Measurements from ENCODE around the gene PNLIPRP2.

The PNLIPRP2 gene
- total RNA-seq: 0 to 0.66 (median 0) reads per million in 17 experiments

GRCh38 chr10:116620423-116621400, at the start of gene PNLIPRP2:
PNLIPRP2 (plus strand) TSS chr10:116620953.
- no peak for DNase-seq

DNA sequence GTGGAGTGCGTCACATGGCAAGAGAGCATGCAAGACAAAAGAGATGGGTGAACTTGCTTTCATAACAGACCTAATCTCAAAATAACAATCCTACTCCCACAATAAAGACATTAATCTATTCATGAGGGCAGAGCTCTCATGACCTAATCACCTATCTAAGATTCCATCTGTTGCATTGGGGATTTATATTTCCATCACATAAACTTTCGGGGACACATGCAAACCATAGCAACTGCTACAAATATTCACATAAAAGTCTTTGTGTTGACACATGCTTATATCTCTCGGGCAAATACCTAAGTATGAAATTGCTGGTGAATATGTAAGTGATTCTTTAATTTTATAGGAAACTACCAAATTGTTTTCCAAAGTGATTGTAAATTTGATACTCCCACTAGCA, 46.0 kb upstream of the PNLIPRP2 start:
- DNase-seq: no peak

- no peak for DNase-seq
These were observed 32.7 kb upstream of the PNLIPRP2 start for GRCh38 chr10:116587878-116588591.

DNA sequence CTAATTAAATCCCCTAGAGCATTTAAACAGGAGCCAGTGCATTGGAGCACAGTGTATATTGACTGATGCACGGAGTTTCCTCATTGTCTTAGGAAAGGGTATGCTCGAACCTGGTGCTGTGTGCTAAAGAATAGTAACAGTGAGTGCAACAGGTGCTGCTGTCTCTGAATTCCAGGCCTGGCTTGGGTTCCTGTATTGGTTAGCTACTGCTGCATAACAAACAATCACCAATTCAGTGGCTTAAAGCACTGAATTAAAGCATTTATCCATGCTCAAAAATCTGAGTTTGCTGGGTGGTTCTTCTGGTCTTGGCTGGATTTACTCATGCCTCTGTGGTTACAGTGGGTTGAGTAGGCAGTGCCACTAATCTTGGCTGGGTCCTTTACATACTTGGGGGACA, 31.8 kb upstream of the PNLIPRP2 start:
- no peak for DNase-seq

DNA sequence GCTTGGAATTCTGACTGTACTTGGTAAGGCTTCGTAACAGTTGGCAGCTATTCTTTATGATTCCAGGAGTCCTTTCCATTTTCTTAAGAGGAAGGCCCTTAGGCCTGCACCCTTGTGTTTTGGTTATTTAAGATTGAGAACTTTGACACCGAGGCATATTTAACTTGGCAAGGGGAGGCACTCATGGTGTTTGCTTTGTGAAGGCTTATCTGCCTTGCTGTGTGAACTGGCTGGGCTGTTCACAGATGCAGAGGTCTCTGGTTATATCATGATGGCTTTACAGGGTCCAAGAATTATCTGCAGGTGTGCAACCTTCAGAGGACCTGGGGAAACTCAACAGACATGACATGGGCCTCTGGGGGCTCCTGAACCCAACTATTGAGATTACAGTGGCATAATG, 30.8 kb upstream of the PNLIPRP2 start:
- DNase-seq: no peak

DNA sequence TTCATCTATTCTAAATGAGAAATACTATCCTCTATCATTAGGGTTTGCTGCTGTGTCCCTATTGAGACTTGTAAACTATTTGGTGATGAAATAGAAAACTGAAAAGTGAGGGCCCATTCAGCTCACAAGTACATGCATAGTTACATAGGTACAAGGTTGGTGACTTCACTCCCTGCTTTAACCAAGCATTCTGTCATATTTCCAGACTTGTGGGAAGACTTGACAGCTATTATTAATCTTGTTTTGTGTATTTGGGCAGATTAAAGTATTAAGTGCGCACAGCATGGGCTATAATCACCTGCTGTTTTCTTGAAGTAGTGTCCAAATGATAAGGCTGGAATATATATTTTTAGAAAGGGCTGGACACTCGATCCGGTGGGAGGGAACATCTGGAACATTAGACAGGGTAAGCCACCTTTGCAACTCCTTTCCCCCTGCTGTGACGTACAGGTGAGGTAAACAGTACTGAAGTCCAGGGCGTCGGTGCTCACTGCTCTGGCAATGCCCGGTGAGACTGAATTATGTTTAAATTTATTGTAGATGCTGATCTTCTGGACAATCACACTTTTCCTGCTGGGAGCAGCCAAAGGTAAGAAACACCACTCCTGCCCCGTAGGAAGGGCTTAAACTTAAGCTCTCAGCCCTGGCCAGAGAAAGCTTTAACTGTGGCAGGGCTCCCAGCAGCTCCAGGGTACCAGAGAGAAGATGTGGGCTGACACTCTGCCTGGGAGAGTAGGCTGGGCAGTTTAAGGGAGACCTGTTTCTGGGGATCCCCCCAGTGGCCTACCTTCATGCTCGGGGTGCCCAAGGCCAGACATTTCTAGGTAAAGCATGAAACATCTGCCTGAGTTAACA, 29.9 kb upstream of the PNLIPRP2 start, which contains the start of gene PNLIPRP1:
PNLIPRP1 (plus strand) TSS at position 370 of the 855 bp plus-strand sequence; CDS start at position 541, 171 bp downstream.
- no peak for DNase-seq

GRCh38 chr10:116593139-116593740, 27.5 kb upstream of the PNLIPRP2 start:
- no peak for DNase-seq

DNA sequence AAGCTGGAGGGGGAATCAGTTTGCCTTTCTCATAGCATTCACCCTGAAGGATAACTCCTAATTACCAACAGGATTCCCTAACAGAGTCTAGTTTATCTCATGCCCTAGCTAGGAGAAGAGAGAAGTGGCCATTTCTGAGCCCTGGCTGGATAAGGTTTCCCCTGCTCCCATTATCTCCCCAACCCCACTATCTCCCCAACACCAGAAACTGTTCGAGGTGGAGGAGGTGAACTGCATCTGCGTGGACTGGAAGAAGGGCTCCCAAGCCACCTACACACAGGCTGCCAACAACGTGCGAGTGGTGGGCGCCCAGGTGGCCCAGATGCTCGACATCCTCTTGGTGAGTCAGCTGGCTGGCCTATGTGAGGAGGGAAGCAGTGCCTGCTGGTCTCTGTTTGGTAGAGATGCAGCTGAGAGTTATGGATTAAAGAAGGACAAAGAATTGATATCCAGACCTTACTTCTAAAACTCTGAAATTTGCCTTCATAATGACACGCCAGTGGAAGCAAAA, 26.2 kb upstream of the PNLIPRP2 start:
- DNase-seq: no peak

GRCh38 chr10:116596062-116596461, 24.7 kb upstream of the PNLIPRP2 start:
- DNase-seq: no peak

DNA sequence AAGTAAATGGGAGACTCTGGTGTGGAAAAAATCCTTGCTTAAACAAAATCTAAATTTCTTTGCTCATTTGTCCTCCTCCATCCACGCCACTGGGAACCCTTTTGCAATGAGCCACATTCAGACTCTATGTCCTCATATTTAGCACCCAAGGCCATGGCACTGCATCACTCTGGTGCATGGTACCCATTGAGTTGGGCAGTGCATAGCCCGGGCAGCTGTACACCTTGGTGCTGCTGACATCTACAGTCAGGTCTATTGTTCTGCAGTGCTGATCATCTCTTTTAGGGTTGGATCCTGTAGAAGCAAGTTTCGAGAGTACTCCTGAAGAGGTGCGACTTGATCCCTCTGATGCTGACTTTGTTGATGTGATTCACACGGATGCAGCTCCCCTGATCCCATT, 23.2 kb upstream of the PNLIPRP2 start:
- DNase-seq: no peak

DNA sequence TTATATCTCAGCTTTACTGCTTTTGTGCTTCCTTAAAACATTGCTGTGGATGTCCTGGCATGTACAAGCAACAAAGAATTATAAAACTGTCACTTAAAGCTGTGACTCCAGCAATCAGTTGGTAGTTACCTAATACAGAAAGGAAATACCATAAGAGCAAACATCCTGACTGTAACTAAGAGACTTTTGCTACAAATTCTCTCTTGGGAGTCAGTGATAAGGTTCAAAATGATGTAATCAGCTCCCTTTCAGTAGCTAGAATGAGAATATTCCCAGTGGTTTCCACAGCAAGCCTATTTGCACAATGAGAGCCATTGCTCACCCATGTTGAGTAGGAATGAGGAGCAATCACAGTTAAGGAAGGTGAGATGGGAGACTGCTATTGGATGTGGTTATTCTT, 22.4 kb upstream of the PNLIPRP2 start:
- DNase-seq: no peak

DNA sequence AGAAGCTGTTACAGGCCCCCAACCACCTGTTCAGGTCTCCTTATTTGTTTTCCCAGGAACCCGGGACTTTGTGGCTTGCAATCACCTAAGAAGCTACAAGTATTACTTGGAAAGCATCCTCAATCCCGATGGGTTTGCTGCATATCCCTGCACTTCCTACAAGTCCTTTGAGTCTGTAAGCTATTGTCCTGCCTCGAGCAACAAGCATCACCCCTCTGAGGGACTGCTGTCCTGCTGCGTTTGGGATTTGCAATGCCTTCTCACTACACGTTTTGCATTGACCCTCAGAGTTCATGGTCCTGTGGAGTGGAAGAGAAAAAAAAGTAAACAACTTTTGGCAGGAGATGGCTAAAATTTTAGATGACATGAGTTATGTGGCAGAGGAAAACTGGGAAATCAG, 20.8 kb upstream of the PNLIPRP2 start:
- no peak for DNase-seq

GRCh38 chr10:116602648-116603400, 17.9 kb upstream of the PNLIPRP2 start:
- no peak for DNase-seq

- no peak for DNase-seq
These were observed 14.7 kb upstream of the PNLIPRP2 start for GRCh38 chr10:116606061-116606483.

GRCh38 chr10:116607336-116607735, 13.4 kb upstream of the PNLIPRP2 start:
- no peak for DNase-seq

GRCh38 chr10:116608686-116609594, 11.8 kb upstream of the PNLIPRP2 start:
- DNase-seq: no peak

DNA sequence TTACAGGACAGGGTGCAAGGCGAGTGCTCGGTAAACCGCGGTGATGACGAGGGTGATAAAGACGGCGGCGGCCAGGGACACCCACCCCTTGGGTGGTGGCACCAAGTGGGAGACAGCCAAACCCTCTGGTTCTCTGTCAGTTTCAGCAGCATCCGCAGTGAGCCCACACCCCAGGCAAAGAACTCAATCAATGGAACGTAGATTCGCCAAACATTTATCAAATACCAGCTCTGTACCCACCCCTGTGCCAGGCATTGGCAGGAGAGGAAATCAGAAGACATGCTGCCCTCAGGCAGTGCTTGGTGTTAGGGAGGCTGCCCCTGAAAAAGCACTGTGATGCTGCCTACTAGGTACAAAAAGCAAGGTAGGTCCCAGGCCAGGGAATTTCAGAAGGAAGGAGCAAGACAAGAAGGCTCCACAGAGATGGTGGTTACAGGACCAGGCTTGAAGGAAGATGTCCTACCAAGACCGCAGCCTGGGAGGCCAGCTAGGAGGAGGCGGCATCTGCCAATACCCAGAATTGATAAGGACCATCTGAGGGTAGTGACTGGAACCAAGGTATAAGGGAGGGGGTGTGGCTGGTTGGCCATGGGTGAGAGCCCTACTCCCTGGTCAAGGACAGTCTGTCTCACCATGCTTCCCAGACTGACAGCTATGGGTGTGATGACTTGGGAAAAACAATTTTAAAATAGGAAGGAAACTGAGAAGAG, 10.2 kb upstream of the PNLIPRP2 start:
- no peak for DNase-seq

- DNase-seq: no peak
These were observed 9.6 kb upstream of the PNLIPRP2 start for GRCh38 chr10:116611153-116611545.

DNA sequence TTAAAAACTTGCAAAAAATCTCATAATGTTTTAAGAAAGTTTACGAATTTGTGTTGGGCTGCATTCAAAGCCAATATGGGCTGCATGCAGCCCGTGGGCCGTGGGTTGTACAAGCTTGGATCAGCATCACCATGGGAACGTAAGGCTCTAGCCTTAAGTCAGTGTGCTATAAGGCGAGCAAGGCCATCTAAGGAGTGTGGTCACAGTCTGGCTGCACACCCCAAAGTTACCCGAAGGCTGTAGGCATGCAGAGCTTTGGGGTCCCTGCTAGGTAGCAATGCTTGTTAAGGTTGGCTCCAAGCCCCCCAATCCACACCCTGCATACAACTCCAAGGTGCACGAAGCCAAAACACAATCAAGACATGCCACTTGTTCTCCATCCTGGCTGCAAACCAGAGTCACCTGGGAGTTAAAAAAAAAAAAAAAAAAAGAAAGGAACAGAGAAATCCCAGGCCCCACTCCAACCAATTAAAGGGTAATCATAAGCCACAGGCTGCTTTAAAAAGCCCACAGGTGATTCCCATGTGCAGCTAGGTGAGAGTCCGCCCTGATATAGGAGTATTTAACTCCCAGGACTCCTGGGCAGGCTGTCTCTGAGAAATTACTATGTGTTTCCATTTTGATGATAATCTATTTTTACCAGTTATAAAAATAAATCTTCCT, 8.5 kb upstream of the PNLIPRP2 start:
- no peak for DNase-seq
